ENCODE data around the gene GALNT5. TPM values are rescaled to one million over a fixed set of nuclear protein-coding genes. Genes with fewer than 3 reads are reported as not detected.
"Not testable (repeated sequence)": the region's sequence is repeated elsewhere in the genome, so short reads cannot be mapped to it uniquely, and the experiment has no call there.

GALNT5 gene
- total RNA-seq, 1 donor from 2014 or later, result 3.1 TPM

DNA sequence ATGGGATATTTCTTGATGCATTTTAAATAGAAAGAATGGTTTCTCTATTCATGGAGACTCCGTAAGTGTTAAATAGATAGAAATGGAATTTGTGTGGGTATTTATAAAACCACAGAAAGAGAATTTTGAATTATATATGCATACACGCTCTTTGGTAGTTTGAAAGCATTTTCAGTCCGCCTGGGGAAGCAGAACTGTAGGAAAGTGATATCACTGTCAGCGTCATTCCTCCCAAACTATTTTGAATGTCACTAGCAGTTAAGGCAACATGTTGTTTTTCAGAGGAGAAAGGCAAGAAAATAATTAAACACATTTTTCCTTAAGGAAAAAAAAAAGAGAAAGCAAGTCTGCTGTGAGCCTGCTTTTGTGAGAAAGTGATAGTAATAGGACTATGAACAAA lies 76.8 kb downstream of the GALNT5 start:
- Histone ChIP-seq H3K27me3 (ENCODE audit: control insufficient read depth, insufficient read depth, low read length) (no peaks in the 10 kb centered on the region), H3K4me3 (ENCODE audit: low read depth, low read length) (no peak overlapping the region), H3K36me3 (ENCODE audit: control insufficient read depth, insufficient read depth, low read length) (no peaks in the 10 kb centered on the region)
- TF ChIP-seq, protein P1, sequence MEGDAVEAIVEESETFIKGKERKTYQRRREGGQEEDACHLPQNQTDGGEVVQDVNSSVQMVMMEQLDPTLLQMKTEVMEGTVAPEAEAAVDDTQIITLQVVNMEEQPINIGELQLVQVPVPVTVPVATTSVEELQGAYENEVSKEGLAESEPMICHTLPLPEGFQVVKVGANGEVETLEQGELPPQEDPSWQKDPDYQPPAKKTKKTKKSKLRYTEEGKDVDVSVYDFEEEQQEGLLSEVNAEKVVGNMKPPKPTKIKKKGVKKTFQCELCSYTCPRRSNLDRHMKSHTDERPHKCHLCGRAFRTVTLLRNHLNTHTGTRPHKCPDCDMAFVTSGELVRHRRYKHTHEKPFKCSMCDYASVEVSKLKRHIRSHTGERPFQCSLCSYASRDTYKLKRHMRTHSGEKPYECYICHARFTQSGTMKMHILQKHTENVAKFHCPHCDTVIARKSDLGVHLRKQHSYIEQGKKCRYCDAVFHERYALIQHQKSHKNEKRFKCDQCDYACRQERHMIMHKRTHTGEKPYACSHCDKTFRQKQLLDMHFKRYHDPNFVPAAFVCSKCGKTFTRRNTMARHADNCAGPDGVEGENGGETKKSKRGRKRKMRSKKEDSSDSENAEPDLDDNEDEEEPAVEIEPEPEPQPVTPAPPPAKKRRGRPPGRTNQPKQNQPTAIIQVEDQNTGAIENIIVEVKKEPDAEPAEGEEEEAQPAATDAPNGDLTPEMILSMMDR (IDR thresholded peaks at IDR 0.05; ENCODE audit: insufficient read depth, low read length, poor library complexity, severe bottlenecking), result no peak
- DNase-seq (ENCODE audit: low read depth), result no peak

DNA sequence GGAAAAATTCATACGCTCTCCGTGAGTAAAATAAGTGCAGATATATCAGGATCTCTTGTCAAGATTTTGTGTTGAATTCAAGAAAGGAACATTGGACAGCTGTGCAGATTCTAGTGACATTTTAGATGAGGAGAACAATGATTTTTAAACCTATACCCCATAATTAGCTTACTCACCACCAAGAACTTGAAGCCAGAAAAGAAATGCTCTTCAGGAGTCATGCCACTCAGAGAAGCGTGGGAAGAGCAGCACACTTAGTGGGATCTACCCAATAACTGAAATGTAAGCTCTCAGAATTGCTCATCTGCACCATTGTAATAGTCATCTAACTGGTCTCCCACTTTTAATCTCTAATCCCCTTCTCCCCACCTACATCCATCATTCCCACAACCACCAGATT lies 77.3 kb downstream of the GALNT5 start:
- Histone ChIP-seq H3K36me3 (ENCODE audit: control insufficient read depth, insufficient read depth, low read length) (no peaks in the 10 kb centered on the region), H3K4me3 (ENCODE audit: low read depth, low read length) (no peak overlapping the region), H3K27me3 (ENCODE audit: control insufficient read depth, insufficient read depth, low read length) (no peaks in the 10 kb centered on the region)
- no peak for DNase-seq (ENCODE audit: low read depth)
- TF ChIP-seq, protein P1 (IDR thresholded peaks at IDR 0.05; ENCODE audit: insufficient read depth, low read length, poor library complexity, severe bottlenecking), result no peak

DNA sequence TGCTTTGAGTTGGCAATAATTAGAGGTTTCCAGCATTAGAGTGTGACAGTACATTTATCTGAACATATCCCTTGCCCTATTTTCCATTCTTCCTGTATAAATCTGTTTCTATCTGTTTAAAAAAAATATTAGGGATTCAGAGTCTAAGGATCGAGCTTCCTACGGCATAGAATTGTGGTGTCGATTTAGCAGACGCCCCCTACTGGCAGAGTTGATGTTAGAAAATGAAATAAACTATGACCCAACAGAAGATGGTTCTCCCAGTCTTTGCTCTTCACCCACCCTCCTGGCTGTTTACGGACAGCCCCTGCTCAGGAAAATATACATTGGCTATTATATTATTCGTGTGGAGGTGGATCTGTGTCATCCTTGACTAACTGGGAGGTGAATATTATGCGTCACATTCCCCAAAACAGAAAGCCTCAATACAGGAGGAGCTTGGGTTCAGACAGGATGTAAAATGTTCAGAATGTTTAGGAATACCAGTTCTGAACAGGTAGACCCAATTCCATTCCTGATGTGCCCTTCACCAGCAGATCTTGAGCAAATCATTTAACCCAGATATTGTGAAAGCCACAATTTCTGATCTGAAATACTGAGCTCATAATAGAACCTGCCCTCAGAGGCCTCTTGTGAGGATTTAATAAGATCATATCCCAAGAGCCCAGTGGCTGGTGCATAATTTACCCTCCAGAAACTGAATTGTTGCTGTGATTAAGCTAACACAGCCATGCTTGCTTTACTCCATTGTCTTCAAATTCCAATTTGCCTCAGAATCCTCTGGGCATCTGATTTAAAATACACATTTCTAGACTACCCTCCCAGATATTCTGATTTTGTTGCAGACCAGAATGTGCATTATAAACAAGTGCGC lies 78.9 kb downstream of the GALNT5 start:
- TF ChIP-seq, protein P1 (IDR thresholded peaks at IDR 0.05; ENCODE audit: insufficient read depth, low read length, poor library complexity, severe bottlenecking), result peak; percentile 74
- no peak overlapping the region for H3K4me3 ChIP-seq (ENCODE audit: low read depth, low read length)
- DNase-seq (ENCODE audit: low read depth), result no peak
- H3K36me3 ChIP-seq (ENCODE audit: control insufficient read depth, insufficient read depth, low read length), result no peaks in the 10 kb centered on the region
- H3K27me3 ChIP-seq (ENCODE audit: control insufficient read depth, insufficient read depth, low read length), result no peaks in the 10 kb centered on the region

DNA sequence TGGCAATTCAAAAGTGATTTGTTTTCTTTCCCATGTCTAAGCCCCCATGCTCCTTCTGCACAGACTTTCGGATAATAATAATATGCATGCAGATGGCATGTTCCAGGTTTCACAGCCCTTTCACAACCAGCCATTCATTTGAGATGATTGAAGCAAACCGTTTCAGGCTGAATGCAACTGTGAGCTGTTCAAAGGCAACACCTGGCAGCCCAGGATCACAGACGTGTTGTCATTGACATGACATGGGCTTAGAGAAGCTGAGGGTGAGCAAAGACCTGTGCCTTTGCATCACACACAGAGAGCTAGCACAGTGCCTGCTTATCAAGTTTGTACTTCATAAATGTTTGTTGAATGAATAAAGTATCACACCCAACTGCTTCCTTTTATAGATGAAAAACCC lies 80.5 kb downstream of the GALNT5 start:
- Histone ChIP-seq H3K36me3 (ENCODE audit: control insufficient read depth, insufficient read depth, low read length) (no peaks in the 10 kb centered on the region), H3K27me3 (ENCODE audit: control insufficient read depth, insufficient read depth, low read length) (no peaks in the 10 kb centered on the region), H3K4me3 (ENCODE audit: low read depth, low read length) (no peak overlapping the region)
- TF ChIP-seq, protein P1 (IDR thresholded peaks at IDR 0.05; ENCODE audit: insufficient read depth, low read length, poor library complexity, severe bottlenecking), result no peak
- DNase-seq (ENCODE audit: low read depth), result no peak

DNA sequence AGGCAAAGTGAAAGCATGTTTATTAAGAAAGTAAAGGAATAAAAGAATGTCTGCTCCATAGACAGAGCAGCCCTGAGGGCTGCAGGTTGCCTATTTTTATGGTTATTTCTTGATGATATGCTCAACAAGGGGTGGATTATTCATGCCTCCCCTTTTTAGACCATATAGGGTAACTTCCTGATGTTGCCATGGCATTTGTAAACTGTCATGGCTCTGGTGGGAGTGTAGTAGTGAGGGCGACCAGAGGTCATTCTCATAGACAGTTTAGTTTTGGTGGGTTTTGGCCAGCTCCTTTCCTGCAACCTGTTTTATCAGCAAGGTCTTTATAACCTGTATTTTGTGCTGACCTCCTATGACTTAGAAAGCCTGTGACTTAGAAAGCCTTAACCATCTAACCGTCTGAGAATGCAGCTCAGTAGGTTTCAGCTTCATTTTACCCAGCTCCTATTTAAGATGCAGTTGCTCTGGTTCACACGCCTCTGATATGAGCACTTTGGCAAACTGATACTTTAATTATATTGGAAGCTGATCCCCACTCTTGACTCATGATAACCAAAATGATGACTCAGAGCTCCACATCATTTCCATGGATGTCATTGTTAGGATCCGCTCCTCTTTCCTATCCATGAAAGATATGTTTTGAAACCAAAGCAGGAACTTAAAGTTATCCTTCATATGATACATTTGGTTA lies 82.6 kb downstream of the GALNT5 start:
- TF ChIP-seq, protein P1 (IDR thresholded peaks at IDR 0.05; ENCODE audit: insufficient read depth, low read length, poor library complexity, severe bottlenecking), result no peak
- no peak overlapping the region for H3K4me3 ChIP-seq (ENCODE audit: low read depth, low read length)
- no peaks in the 10 kb centered on the region for H3K27me3 ChIP-seq (ENCODE audit: control insufficient read depth, insufficient read depth, low read length)
- H3K36me3 ChIP-seq (ENCODE audit: control insufficient read depth, insufficient read depth, low read length), result no peaks in the 10 kb centered on the region
- no peak for DNase-seq (ENCODE audit: low read depth)

DNA sequence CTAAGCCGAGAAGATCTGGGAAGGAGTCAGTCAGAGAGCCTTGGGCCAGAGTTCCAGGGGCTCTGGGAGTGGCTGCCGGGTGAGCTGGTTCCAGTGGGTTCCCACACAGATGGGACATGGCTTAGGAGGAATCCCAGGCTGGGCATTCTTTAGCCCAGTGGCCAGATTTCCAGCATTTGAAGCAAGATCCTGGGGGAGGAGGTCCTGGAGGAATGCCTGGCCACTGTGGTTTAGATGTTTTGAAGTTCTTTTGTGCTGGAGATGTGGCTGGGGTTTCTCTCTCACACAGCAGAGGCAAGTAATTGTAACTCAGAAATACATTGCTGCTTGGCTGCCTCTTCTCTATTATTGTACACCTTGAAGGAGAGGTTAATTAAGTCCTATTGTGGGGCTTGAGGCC lies 83.9 kb downstream of the GALNT5 start:
- not testable (repeated sequence) for H3K36me3 ChIP-seq (ENCODE audit: control insufficient read depth, insufficient read depth, low read length); H3K27me3 ChIP-seq (ENCODE audit: control insufficient read depth, insufficient read depth, low read length); DNase-seq (ENCODE audit: low read depth); H3K4me3 ChIP-seq (ENCODE audit: low read depth, low read length)
